CD14-positive monocyte (primary cell): ENCODE results near the gene FRMD4A. TPM values are rescaled to one million over a fixed set of nuclear protein-coding genes. Genes with fewer than 3 reads are reported as not detected.

Experiments
- DNase-seq, 3 donors: peaks; one replicate each; pipeline ENCODE4 v3.0.0-alpha.2; 2011 to 2022
- H2AFZ ChIP-seq: 2 replicates; pipeline ENCODE4 v1.6.0; 2012; ENCODE audit warnings: mild to moderate bottlenecking, low read depth, low read length, inconsistent platforms; ENCODE audit not compliant: insufficient read depth, poor library complexity, severe bottlenecking
- H3K27ac ChIP-seq, 2 donors: 1 replicate in 1 of 2; 2 replicates in 1 of 2; pipeline ENCODE4 v1.5.1; 2012 to 2013; ENCODE audit warnings: low read length in 2 of 2, control low read depth in 1 of 2, inconsistent platforms in 1 of 2, low read depth in 1 of 2, mild to moderate bottlenecking in 1 of 2
- H3K27me3 ChIP-seq, 2 donors: one replicate each; pipeline versions ENCODE4 v1.6.0 to v1.6.1; 2011 to 2013; ENCODE audit warnings: low read length in 2 of 2; ENCODE audit not compliant: control insufficient read depth in 2 of 2, insufficient read depth in 2 of 2
- H3K36me3 ChIP-seq, 2 donors: replicated peaks in 1 of 2; 1 replicate in 1 of 2; 2 replicates in 1 of 2; pipeline versions ENCODE4 v1.5.1 to v1.6.1; 2012 to 2013; ENCODE audit warnings: low read length in 2 of 2, control low read depth in 1 of 2, inconsistent platforms in 1 of 2, mild to moderate bottlenecking in 1 of 2; ENCODE audit not compliant: insufficient read depth in 2 of 2, control insufficient read depth in 1 of 2
- H3K4me1 ChIP-seq, 2 donors: 1 replicate in 1 of 2; 2 replicates in 1 of 2; pipeline versions ENCODE4 v1.5.1 to v1.6.1; 2012 to 2013; ENCODE audit warnings: low read length in 2 of 2, control low read depth in 1 of 2, inconsistent platforms in 1 of 2, mild to moderate bottlenecking in 1 of 2, moderate library complexity in 1 of 2; ENCODE audit not compliant: insufficient read depth in 2 of 2, control insufficient read depth in 1 of 2
- H3K4me2 ChIP-seq: replicated peaks from 2 replicates; pipeline ENCODE3; 2012; ENCODE audit warnings: low read length, moderate library complexity, mild to moderate bottlenecking; ENCODE audit not compliant: poor library complexity, severe bottlenecking; ENCODE audit errors: extremely low read depth
- H3K4me3 ChIP-seq, 3 experiments: fragments of 200-600 bp in 1 of 3; sonication (generic) in 1 of 3; replicated peaks in 1 of 3; 1 replicate in 2 of 3; 2 replicates in 1 of 3; pipeline ENCODE4 v1.5.1; 2011 to 2013; ENCODE audit warnings: low read length in 3 of 3, mild to moderate bottlenecking in 3 of 3, control low read depth in 2 of 3, low read depth in 2 of 3, inconsistent platforms in 1 of 3, moderate library complexity in 1 of 3
- H3K79me2 ChIP-seq: 2 replicates; pipeline ENCODE4 v1.6.0; 2012; ENCODE audit warnings: mild to moderate bottlenecking, control low read depth, inconsistent platforms, low read length, moderate library complexity; ENCODE audit not compliant: insufficient read depth
- H3K9ac ChIP-seq: 2 replicates; pipeline ENCODE4 v1.6.0; 2017; ENCODE audit warnings: low read length, mild to moderate bottlenecking; ENCODE audit not compliant: insufficient read depth, poor library complexity, severe bottlenecking
- H3K9me3 ChIP-seq, 2 donors: replicated peaks in 1 of 2; 1 replicate in 1 of 2; 2 replicates in 1 of 2; pipeline versions ENCODE4 v1.5.1 to v1.6.1; 2012 to 2013; ENCODE audit warnings: low read length in 2 of 2, control low read depth in 1 of 2; ENCODE audit not compliant: control insufficient read depth in 1 of 2, insufficient read depth in 1 of 2
- H4K20me1 ChIP-seq: 2 replicates; pipeline ENCODE4 v1.6.0; 2012; ENCODE audit warnings: mild to moderate bottlenecking, low read length, control low read depth, moderate library complexity; ENCODE audit not compliant: insufficient read depth
- H3K27ac Mint-ChIP-seq, 7 donors: one replicate each; pipeline ENCODE4 v1.8.0; 2020; ENCODE audit warnings: mild to moderate bottlenecking in 7 of 7, mixed read lengths in 7 of 7, moderate library complexity in 6 of 7, inconsistent platforms in 2 of 7
- H3K27me3 Mint-ChIP-seq, 3 donors: one replicate each; pipeline ENCODE4 v1.8.0; 2021 to 2022; ENCODE audit warnings: low read depth in 3 of 3, mild to moderate bottlenecking in 3 of 3, mixed read lengths in 3 of 3, moderate library complexity in 3 of 3, inconsistent platforms in 1 of 3
- H3K36me3 Mint-ChIP-seq, 2 donors: one replicate each; pipeline ENCODE4 v1.8.0; 2020; ENCODE audit warnings: mixed read lengths in 2 of 2, inconsistent platforms in 1 of 2, mild to moderate bottlenecking in 1 of 2
- H3K4me1 Mint-ChIP-seq: one replicate; pipeline ENCODE4 v1.8.0; 2020; ENCODE audit warnings: mild to moderate bottlenecking, mixed read lengths
- H3K4me3 Mint-ChIP-seq, 2 donors: one replicate each; pipeline ENCODE4 v1.8.0; 2020; ENCODE audit warnings: mild to moderate bottlenecking in 2 of 2, mixed read lengths in 2 of 2, moderate library complexity in 1 of 2
- H3K9me3 Mint-ChIP-seq, 7 donors: one replicate each; pipeline ENCODE4 v1.8.0; 2020 to 2022; ENCODE audit warnings: mixed read lengths in 7 of 7, mild to moderate bottlenecking in 6 of 7, moderate library complexity in 6 of 7, inconsistent platforms in 2 of 7
- CTCF ChIP-seq: fragments of 200-600 bp; IDR thresholded peaks from one replicate; pipeline ENCODE4 v1.8.0; 2022; ENCODE audit warnings: antibody characterized with exemption, mild to moderate bottlenecking
- WGBS: methylation state at CpG from one replicate; pipeline ENCODE4 v1.1.5; 2013; ENCODE audit warnings: missing lambda C conversion rate; ENCODE audit not compliant: insufficient coverage; 5-methylcytosine and 5-hydroxymethylcytosine counted together
- intact Hi-C, 2 donors: fragments of 100-400 bp; cut with micrococcal nuclease; formaldehyde crosslinking; loops; one replicate each; pipeline versions ENCODE4 v1.15.0 to v1.15.1; 2023
- polyA plus RNA-seq, 3 donors: library from polyadenylated mRNA; depleted of rRNA in 1 of 3; unstranded in 2 of 3; stranded (reverse) in 1 of 3; fragments of 300-500 nt in 2 of 3; fragments of >200 nt in 1 of 3; fragmentation: Illumina TruSeq in 2 of 3; gene quantifications; 1 replicate in 2 of 3; 2 replicates in 1 of 3; pipeline ENCODE4 v1.2.3, GENCODE V29; 2012 to 2021

Gene FRMD4A
- polyA plus RNA-seq, 3 donors = 0.12 TPM; not detected in 2

- 50% methylated on average over 2 of the region's 3 CpGs for WGBS
- Histone ChIP-seq H3K9me3 (peaks cover 9 to 15% of the 10 kb centered on the region in 2 donors), H3K4me2 (no peak overlapping the region), H3K9ac (no peak overlapping the region), H4K20me1 (no peaks in the 10 kb centered on the region), H3K27ac (no peak overlapping the region), H3K4me3 (no peak overlapping the region), H3K4me1 (peaks cover 0 to 4% of the 10 kb centered on the region in 2 donors), H3K27me3 (no peaks in the 10 kb centered on the region), H3K36me3 (no peaks in the 10 kb centered on the region), H2AFZ (no peak overlapping the region), H3K79me2 (no peaks in the 10 kb centered on the region)
- Mint-ChIP-seq H3K27me3 (peaks cover 9 to 17% (median 17%) of the 10 kb centered on the region in 3 donors), H3K4me3 (no peak overlapping the region), H3K27ac (no peak overlapping the region), H3K9me3 (peaks cover 5 to 23% (median 8%) of the 10 kb centered on the region in 7 donors), H3K36me3 (no peaks in the 10 kb centered on the region), H3K4me1 (peaks cover 21% of the 10 kb centered on the region)
- DNase-seq = no peak
- TF ChIP-seq CTCF = no peak
- intact Hi-C loops = loop anchor here in 1 of 2 donors (10.0 kb wide), 1 partner anchor 77 kb away; no protein-coding TSS in a partner anchor
Measured at GRCh38 chr10:13837966-13838365, 492.8 kb downstream of the FRMD4A start.

GRCh38 chr10:13834581-13835286 is 496.0 kb downstream of the FRMD4A start:
- no peak overlapping the region for H3K27ac Mint-ChIP-seq
- peaks cover 38% of the 10 kb centered on the region for H3K4me1 Mint-ChIP-seq

More at GRCh38 chr10:13834581-13835286, 496.0 kb downstream of the FRMD4A start:
- Histone ChIP-seq H3K4me3 (no peak overlapping the region), H3K79me2 (no peaks in the 10 kb centered on the region), H3K4me2 (no peak overlapping the region), H3K36me3 (no peaks in the 10 kb centered on the region), H3K27me3 (no peaks in the 10 kb centered on the region), H3K9me3 (no peaks in the 10 kb centered on the region), H3K9ac (no peak overlapping the region), H3K4me1 (peaks cover 14 to 19% of the 10 kb centered on the region in 2 donors), H2AFZ (peak overlapping the region; percentile 16), H3K27ac (no peak overlapping the region), H4K20me1 (no peaks in the 10 kb centered on the region)
- Mint-ChIP-seq H3K9me3 (peaks cover 0 to 4% (median 0%) of the 10 kb centered on the region in 7 donors), H3K4me3 (no peak overlapping the region), H3K27me3 (peaks cover 9 to 17% (median 14%) of the 10 kb centered on the region in 3 donors), H3K36me3 (no peaks in the 10 kb centered on the region)
- intact Hi-C loops = loop anchor here in 1 of 2 donors (10.0 kb wide), 1 partner anchor 80 kb away; no protein-coding TSS in a partner anchor
- DNase-seq = peak in 2 of 3 donors; percentile 1 to 9
- 13% methylated on average over 5 of the region's 16 CpGs for WGBS
- TF ChIP-seq CTCF = no peak
